Measurements from ENCODE around the gene FRMPD4. TPM values are rescaled to one million over a fixed set of nuclear protein-coding genes. Genes with fewer than 3 reads are reported as not detected.

The FRMPD4 gene
- total RNA-seq, 1 donor from 2014 or later: 0.08 TPM

DNA sequence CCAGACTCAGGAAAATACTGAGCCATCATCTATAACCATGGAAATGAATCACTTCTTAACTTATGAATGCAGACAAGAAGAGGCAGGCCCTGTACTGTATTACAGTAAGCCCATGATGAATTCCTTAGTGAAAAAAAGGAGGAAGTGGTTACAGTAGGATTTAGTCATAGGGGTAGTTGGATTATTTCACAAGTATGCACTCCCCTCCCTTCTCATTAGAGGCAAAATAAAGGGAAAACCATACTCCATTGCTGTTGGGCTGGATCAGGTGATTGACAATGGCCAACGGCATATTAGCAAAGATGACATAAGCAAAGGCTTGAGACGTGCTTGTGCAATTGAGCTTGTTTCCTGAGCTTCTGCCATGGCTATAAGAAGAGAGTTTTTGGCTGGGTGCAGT is 471.8 kb downstream of the FRMPD4 start:
- Histone ChIP-seq H3K36me3 (ENCODE audit: control insufficient read depth, insufficient read depth, low read length) (no peaks in the 10 kb centered on the region), H3K4me3 (ENCODE audit: low read depth, low read length) (no peak overlapping the region), H3K27me3 (ENCODE audit: control insufficient read depth, insufficient read depth, low read length) (no peaks in the 10 kb centered on the region)
- TF ChIP-seq, protein P1, sequence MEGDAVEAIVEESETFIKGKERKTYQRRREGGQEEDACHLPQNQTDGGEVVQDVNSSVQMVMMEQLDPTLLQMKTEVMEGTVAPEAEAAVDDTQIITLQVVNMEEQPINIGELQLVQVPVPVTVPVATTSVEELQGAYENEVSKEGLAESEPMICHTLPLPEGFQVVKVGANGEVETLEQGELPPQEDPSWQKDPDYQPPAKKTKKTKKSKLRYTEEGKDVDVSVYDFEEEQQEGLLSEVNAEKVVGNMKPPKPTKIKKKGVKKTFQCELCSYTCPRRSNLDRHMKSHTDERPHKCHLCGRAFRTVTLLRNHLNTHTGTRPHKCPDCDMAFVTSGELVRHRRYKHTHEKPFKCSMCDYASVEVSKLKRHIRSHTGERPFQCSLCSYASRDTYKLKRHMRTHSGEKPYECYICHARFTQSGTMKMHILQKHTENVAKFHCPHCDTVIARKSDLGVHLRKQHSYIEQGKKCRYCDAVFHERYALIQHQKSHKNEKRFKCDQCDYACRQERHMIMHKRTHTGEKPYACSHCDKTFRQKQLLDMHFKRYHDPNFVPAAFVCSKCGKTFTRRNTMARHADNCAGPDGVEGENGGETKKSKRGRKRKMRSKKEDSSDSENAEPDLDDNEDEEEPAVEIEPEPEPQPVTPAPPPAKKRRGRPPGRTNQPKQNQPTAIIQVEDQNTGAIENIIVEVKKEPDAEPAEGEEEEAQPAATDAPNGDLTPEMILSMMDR (IDR thresholded peaks at IDR 0.05; ENCODE audit: insufficient read depth, low read length, poor library complexity, severe bottlenecking): no peak
- DNase-seq (ENCODE audit: low read depth): peak; percentile 26

DNA sequence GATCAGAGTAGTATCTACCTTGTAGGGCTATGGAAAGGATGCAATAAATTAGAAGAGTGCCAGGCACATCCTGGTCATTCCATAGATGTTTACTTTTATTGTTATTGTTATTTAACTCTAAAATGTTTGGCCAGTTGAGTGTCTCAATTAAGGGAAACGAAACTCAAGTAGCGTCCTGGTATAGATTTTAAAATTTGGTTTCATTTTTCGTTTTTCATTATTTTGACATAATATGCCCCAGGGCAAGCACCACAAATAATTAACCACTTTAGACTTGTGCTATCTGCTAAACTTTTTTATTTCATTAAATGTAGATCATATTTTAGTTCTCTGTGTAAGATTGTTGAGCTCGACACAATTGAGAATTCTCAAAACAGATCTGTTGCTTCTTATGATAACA is 473.2 kb downstream of the FRMPD4 start:
- no peak overlapping the region for H3K4me3 ChIP-seq (ENCODE audit: low read depth, low read length)
- no peak for DNase-seq (ENCODE audit: low read depth)
- TF ChIP-seq, protein P1 (IDR thresholded peaks at IDR 0.05; ENCODE audit: insufficient read depth, low read length, poor library complexity, severe bottlenecking): no peak
- no peaks in the 10 kb centered on the region for H3K36me3 ChIP-seq (ENCODE audit: control insufficient read depth, insufficient read depth, low read length)
- no peaks in the 10 kb centered on the region for H3K27me3 ChIP-seq (ENCODE audit: control insufficient read depth, insufficient read depth, low read length)

DNA sequence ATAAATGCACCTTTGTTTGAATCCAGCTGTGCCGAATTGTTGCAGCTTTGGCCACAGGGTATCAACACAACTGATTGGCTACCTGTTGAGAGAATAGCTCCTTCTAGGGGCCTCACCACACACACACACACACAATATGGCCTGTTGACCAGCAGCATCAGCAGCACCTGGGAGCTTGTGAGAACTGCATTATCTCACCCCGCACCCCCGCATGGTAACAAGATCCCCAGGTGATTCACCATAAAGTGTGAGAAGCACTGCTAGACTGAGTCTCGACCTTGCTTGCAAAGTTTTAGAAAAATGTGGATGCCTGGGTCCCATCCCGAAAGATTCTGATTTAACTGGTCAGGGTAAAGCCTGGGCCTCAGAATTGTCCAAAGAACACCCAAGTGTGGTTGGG is 476.0 kb downstream of the FRMPD4 start:
- H3K27me3 ChIP-seq (ENCODE audit: control insufficient read depth, insufficient read depth, low read length): no peaks in the 10 kb centered on the region
- H3K4me3 ChIP-seq (ENCODE audit: low read depth, low read length): no peak overlapping the region
- DNase-seq (ENCODE audit: low read depth): no peak
- TF ChIP-seq, protein P1 (IDR thresholded peaks at IDR 0.05; ENCODE audit: insufficient read depth, low read length, poor library complexity, severe bottlenecking): no peak
- no peaks in the 10 kb centered on the region for H3K36me3 ChIP-seq (ENCODE audit: control insufficient read depth, insufficient read depth, low read length)

DNA sequence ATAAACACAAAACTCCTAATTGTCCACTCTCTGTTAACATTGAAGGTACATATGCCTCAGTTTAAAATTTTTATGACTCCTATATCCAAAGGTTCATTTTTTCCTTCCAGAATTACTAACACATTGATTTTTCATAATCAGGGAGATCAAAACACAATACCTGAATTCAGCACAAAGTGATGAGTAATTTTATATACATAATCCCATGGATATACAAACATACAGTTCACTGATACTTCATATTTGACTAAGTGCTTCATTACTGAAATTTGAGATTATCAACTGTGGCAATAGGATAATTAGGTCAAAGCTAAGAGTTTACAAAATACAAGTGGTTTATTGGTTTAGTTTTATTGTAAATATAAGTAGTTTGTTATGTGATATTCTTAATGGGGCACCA is 476.8 kb downstream of the FRMPD4 start:
- TF ChIP-seq, protein P1 (IDR thresholded peaks at IDR 0.05; ENCODE audit: insufficient read depth, low read length, poor library complexity, severe bottlenecking): no peak
- Histone ChIP-seq H3K4me3 (ENCODE audit: low read depth, low read length) (no peak overlapping the region), H3K27me3 (ENCODE audit: control insufficient read depth, insufficient read depth, low read length) (no peaks in the 10 kb centered on the region), H3K36me3 (ENCODE audit: control insufficient read depth, insufficient read depth, low read length) (no peaks in the 10 kb centered on the region)
- DNase-seq (ENCODE audit: low read depth): no peak

DNA sequence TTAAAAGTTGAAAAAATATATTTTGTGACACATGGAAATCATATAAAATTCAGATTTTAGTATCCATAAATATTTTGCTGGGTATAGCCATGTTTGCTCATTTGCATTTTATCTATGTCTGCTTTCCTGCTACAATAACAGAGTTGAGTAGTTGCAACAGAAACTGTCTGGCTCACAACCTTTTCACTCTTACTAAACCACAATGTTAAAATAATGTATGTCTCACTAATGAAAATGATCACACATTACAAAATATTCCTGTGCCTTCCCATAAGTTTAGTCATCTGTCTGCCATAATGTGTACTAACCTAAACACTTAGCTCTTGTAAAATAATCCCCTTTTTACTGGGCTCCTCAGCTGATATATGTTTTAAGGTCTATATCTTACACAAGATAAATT is 479.0 kb downstream of the FRMPD4 start:
- Histone ChIP-seq H3K4me3 (ENCODE audit: low read depth, low read length) (no peak overlapping the region), H3K27me3 (ENCODE audit: control insufficient read depth, insufficient read depth, low read length) (no peaks in the 10 kb centered on the region), H3K36me3 (ENCODE audit: control insufficient read depth, insufficient read depth, low read length) (no peaks in the 10 kb centered on the region)
- no peak for DNase-seq (ENCODE audit: low read depth)
- TF ChIP-seq, protein P1 (IDR thresholded peaks at IDR 0.05; ENCODE audit: insufficient read depth, low read length, poor library complexity, severe bottlenecking): no peak

DNA sequence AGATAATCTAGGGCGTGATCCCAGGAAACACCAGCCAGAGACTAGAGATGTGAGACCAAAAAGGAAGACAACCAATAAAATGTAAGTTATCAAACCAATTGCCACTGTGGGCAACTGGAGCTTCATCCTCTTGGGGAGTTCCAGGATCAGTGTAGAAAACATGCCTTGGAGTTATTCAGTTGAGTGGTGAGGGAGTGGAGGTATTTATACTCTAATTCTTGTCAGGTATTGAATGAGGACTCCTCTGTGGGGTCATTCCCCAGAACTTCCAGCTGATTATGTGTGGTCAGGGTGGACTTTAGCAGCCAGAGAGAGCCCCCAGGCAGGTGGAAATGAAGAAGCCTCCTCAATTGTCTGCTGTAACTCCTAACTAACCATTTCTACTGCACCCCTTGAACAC is 509.0 kb downstream of the FRMPD4 start:
- Histone ChIP-seq H3K4me3 (ENCODE audit: low read depth, low read length) (no peak overlapping the region), H3K36me3 (ENCODE audit: control insufficient read depth, insufficient read depth, low read length) (no peaks in the 10 kb centered on the region), H3K27me3 (ENCODE audit: control insufficient read depth, insufficient read depth, low read length) (no peaks in the 10 kb centered on the region)
- no peak for DNase-seq (ENCODE audit: low read depth)
- TF ChIP-seq, protein P1 (IDR thresholded peaks at IDR 0.05; ENCODE audit: insufficient read depth, low read length, poor library complexity, severe bottlenecking): no peak

Measured in kidney epithelial cell (primary cell).